SH-SY5Y (cell line): ENCODE data around the gene FCN3.

Experiments used
- GATA2 ChIP-seq: IDR thresholded peaks from 2 replicates; pipeline ENCODE4 v1.6.1; 2011; ENCODE audit warnings: mild to moderate bottlenecking, low read depth, low read length
- GATA3 ChIP-seq: IDR thresholded peaks from 2 replicates; pipeline ENCODE4 v1.6.1; 2011; ENCODE audit warnings: low read depth, mild to moderate bottlenecking, low read length, moderate library complexity

The FCN3 gene

DNA sequence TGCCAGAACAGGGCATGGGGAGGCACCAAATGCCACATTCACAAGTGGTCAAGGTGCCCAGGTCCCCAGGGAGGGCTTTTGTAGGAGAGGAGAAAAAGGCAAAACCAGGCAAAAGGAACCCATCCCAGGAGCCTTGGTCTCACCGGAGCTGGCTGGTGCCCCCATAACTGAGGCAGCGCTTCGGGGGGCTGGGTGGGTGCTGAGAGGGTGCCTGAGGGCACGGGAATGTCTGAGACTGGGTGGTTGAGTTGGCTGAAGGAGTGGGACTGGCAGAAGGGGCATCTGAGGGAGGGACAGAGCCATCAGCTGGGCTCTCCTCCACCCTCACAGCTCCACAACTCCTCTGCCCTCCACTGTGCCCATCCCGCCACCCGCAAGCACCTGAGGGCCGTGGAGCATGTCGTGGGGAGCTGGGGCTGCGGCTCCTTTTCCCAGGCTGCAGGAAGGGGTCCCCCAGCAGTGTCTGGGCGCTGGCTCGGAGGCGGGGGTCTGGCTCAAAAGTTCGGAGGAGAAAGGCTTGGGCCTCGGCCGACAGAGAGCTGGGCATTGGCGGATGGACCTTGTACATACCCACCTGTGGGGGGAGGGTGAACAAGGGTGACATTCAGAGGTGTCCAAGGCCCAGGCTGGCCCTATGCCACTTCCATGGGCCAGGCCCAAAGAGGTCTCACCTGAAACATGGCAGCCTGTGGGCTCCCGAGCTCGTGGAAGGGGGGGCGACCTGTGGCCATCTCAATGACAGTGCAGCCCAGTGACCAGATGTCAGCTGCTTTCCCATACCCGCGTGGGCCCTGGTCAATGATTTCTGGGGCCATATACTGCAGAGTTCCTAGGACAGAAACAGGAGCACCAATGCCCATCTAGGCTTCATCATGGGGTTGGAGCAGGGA, 16.3 kb downstream of the FCN3 start:
- no peak for TF ChIP-seq GATA3
- no peak for TF ChIP-seq GATA2

DNA sequence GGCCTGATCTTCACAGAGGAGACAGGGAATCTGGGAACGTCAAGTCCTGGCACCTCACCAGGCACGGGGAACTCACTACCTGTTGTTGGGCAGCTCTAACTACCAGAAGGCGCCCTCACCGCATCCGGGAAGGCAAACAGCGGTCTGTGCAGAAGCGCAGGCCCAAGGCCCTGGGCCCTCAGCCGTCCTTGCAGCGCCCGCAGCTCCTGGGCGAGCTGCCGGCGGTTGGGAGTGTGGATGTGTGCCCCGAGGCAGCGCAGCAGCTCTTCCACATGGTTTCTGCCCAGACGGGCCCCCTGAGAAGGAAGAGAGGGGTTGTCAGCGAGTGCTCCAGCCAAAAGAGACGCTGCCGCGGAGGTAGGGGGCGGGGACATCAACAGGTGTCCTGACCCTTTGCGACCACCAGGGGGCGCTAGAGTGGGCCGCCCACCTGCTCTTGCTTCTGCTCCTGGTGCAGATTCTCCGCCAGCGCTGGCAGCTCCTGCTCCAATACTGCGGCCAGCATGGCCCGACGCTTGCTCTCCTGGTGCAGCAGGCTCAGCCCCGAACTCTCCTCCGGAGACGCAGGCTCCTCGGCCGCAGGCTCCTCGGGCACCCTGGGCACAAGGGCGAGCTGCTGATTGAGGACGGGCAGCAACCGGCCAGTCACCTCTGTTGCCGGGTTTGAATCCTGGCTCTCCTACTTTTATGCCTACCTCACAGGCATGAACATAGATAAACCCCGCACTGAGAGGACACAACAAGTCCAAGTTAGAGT, 17.2 kb downstream of the FCN3 start:
- TF ChIP-seq GATA2 (no peak), GATA3 (no peak)

DNA sequence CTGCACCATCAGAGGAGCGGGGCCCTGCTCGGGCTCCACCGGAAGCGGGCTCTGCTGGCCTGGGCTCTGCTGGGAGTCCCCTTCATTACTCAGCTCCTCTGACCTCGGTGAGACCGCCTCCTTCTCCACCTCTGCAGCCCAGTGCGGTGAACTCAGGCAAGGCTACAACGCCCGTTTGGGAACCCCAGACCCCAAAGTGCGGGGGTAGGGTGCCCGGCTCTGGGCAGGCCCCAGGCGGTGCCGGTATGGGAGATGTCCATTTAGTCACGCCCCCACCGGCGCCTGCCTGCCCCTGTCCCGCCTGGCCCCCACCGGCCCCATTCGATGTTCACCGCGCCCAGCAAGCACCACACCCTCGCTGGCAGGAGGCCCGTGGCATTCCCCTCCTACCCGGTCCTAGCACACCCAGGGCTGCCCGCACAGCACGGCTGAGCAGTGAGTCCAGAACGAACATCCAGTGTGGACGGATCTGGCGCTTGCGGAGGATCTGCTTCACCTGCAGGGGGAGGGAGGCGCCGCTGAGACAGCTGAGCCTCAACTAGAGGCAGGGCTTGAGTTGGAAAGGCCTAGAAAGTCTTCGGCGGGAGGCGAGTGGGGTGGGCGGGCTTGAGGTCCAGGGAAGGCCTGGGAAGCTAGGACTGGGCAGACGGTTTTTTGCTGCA, 17.9 kb downstream of the FCN3 start:
- no peak for TF ChIP-seq GATA3
- TF ChIP-seq GATA2: no peak

DNA sequence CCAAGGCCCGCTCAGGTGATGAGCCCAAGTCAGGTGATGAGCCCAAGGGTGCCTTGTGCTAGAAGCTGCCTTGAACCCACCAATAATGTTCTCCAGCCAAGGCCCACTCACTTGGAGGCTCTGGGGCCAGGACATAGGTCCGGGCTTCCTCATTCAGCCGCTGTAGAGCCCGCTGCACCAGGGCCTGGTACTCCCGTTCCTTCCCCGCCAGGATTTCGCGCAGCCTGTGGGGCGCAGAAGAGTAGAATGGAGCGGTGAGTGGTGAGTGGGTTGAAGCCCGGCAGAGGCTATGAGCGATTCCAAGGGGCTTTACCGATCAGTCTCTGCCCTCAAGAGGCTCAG, 18.4 kb downstream of the FCN3 start:
- TF ChIP-seq GATA3: no peak
- TF ChIP-seq GATA2: no peak

DNA sequence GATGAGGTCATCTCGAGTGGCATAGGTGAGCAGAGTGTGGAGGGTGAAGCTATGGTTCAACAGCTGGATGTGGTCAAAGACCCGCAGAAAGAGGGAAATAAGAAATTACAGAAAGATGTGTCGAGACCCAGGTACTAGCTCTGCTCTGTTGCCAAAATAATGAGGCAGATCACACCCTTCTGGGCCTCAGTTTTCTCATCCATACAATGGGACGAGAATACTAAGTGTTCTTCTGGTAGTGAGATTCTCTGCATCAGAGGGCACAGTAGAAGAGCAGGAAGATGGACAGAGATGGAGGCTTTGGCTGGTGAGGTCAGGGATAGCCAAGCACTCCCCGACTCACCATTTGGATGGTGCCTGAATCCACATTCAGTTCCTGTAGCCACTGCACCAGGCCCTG, 18.9 kb downstream of the FCN3 start:
- TF ChIP-seq GATA3 (no peak), GATA2 (no peak)

DNA sequence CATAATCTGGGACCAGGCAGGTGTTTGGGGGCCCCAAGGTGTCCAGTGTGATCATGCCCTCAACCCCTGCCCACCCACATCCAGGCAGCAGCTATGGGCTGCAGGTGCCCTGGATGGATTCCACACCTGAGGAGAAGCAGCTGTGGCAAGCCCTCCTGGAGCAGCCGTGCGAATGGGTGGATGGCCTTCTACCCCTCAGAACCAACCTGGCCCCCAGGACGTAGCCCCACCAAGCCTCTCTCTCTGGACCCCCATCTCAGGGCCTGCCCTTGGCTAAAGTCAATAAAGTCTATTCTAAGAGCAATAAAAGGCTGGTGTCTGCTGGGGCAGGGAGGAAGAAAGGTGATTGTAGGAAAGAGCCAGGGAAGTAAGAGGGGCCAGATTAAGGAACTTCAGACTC, 21.0 kb downstream of the FCN3 start:
- TF ChIP-seq GATA2: no peak
- TF ChIP-seq GATA3: no peak

DNA sequence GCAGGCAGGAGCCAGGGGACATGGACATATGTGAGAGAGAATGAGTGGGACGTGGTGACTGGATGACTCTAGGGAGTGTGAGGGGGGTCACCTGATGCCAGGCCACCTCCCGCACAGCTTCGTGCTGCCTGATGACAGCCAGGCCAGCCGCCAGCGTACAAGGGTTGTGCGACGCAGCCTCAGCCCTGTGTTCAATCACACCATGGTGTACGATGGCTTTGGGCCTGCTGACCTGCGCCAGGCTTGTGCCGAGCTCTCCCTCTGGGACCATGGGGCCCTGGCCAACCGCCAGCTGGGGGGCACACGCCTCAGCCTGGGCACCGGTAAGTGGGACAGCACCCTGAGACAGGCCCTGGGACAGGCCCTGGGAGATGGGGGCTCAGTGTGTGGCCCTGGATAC, 21.5 kb downstream of the FCN3 start:
- TF ChIP-seq GATA3 (no peak), GATA2 (no peak)

DNA sequence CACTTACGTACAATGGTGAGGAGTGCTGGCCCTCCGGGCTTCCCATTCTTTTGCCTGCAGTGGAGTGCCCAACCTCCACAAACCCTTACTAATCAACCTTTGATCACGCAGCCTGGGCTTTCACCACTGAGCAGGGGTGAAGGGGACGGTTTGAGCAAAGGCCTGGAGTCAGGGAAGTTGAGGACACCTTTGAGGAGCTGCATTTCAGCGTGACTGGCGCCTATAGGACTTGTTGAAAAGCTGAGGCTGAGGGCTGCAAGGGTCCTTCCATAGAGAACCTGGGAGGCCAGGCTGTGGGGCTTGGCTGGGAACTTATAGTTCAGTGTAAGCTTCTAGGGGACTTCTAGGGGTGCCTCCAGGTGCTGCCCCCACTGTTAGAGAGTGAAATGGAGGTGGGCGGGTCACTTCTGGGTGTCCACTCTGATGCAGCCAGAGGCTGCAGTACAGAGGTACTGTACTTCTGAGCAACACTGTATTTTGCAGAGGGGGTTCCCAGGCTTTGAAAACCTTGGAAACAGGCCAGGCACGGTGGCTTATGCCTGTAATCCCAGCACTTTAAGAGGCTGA, 23.0 kb downstream of the FCN3 start:
- TF ChIP-seq GATA3 (no peak), GATA2 (no peak)

DNA sequence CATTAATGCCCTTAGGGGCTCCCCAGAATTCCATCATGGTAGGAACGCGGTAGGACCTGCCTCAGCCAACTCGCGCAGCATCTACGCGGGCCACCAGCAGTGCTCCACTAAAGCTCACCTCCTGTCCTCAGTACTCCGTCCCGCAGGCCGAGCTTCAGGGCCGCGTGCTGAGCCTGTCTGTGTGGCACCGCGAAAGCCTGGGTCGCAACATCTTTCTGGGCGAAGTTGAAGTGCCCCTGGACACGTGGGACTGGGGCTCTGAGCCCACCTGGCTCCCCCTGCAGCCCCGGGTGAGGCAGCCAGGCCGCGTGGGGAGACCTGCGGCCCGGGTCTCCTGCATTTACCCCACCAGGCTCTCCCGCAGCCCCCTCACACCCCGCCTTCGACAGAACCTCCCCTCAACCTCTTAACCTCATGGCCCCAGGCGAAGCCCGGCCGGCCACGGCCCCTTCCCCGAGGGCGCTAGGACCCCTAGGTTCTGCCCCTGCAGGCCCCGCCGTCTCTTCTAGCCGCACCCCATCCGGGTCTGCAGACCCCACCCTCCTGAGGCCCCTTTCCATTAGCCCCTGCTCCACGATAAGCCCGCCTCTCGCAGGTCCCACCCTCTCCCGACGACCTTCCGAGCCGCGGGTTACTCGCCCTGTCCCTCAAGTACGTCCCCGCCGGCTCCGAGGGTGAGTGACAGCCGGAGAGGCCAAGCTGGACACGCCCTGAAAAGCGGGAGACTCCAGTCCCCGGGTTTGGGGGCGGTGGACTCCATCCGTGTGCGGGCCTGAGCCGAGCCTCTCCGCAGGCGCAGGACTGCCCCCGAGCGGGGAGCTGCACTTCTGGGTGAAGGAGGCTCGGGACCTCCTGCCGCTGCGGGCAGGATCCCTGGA, 23.7 kb downstream of the FCN3 start:
- TF ChIP-seq GATA3 (no peak), GATA2 (no peak)

DNA sequence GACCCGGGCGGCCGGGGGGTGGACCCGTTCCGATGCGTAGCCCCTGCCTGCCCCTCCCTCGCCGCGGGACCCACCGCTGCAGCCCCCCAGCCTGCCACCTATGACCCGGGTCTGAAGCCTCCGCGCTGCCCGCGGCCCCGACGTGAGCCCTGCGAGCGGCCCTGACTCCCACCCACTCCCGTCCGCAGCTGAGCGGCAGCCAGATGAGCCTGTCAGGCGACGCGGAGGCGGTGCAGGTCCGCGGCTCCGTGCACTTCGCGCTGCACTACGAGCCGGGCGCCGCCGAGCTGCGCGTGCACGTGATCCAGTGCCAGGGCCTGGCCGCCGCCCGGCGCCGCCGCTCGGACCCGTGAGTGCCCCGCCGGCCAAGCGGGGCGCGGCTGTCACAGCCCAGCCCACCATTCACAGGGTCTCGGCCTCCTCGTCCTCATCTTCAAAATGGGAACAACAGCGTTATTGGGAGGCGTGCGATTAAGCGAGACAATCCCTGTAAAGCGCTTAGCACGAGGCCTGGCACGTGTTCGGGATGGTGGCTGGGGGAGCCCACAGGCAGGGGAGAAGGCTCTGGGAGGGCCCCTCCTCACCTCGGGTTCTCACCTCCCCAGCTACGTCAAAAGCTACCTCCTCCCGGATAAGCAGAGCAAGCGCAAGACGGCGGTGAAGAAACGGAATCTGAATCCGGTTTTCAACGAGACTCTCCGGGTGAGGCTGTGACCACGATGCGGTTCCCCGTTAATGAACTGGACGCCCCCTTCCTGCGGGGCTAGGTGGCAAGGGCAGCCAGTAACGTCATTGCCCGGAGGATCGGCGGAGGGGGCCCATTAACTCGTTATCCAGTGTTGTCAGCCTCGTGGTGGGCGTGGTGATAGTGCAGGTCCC, 24.6 kb downstream of the FCN3 start:
- TF ChIP-seq GATA3 (no peak), GATA2 (no peak)

DNA sequence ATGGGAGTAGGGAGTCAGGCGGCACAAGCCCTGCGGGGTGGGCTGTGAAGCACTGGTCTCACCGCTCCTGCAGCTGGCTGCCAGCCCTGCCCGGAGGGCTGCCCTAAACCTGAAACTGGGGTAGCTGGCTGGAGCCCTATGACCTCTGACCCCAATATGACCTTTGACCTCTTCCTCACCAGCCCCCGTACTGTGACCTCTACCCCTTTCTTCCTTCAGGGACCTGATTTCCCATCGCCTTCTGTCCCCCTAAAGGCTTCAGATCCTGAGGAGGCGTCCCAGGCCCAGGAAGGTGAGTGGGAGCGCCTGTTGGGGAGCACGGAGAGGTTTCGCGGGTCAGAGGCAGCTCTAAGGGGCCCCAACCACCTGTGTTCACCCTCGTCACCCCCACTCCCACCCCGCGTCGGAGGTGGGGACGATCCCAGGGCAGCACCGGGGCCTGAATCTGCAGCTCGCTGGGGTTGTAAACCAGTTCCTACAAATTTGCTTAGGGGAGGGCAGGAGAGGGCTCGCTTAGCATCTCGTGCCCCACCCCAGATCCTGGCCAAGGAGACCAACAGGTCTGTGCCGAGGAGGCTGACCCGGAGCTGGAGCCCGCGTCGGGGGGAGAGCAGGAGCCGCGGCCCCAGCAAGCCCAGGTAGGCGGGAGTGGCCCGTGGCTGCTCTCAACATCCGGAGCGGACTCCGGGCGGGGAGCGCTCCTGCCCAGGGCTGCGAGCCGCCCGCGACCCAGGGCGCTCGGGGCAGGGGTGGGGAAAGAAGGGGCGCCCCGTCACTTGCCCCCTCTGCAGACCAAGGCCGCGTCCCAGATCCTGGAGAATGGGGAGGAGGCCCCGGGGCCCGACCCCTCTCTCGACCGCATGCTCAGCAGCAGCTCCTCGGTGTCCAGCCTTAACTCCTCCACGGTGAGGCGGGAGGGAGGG, 25.5 kb downstream of the FCN3 start:
- TF ChIP-seq GATA3 (no peak), GATA2 (no peak)
